ENCODE measurements around the gene ZNF740. TPM values are rescaled to one million over a fixed set of nuclear protein-coding genes. Genes with fewer than 3 reads are reported as not detected.

Gene ZNF740
- total RNA-seq, 1 donor from 2014 or later, result 38.4 TPM

- no peaks in the 10 kb centered on the region for H4K20me1 ChIP-seq (ENCODE audit: low read depth)
- H3K4me1 ChIP-seq, result peaks cover 54% of the 10 kb centered on the region
- H3F3A ChIP-seq (ENCODE audit: low read depth), result peaks cover 30% of the 10 kb centered on the region
- no peak overlapping the region for H3K27ac ChIP-seq
- Mint-ChIP-seq H3K27me3 (ENCODE audit: insufficient read depth, low read depth) (peaks cover 39% of the 10 kb centered on the region), H3K4me3 (peak overlapping the region; percentile 75), H3K27ac (peak overlapping the region; percentile 77), H3K4me1 (peaks cover 55% of the 10 kb centered on the region), H3K9me3 (no peaks in the 10 kb centered on the region), H3K36me3 (no peaks in the 10 kb centered on the region)
- H3K4me2 ChIP-seq, result peak overlapping the region; percentile 85
- peak overlapping the region; percentile 28 for H3K4me3 ChIP-seq
- H3K9ac ChIP-seq, result no peak overlapping the region
- H3K27me3 ChIP-seq, result no peaks in the 10 kb centered on the region
- H3K36me3 ChIP-seq, result no peaks in the 10 kb centered on the region
- no peaks in the 10 kb centered on the region for H3K79me2 ChIP-seq (ENCODE audit: low read depth)
- H3K9me3 ChIP-seq (ENCODE audit: low read depth), result no peaks in the 10 kb centered on the region
- no peak for DNase-seq (ENCODE audit: low spot score)
- H2AFZ ChIP-seq (replicated peaks), result peak overlapping the region; percentile 56
- TF ChIP-seq CTCF (IDR thresholded peaks at IDR 0.05), result peak; percentile 10
- TF ChIP-seq EZH2 (IDR thresholded peaks at IDR 0.05), result no peak
Observed at GRCh38 chr12:53233671-53234121, 53.2 kb downstream of the ZNF740 start.

GRCh38 chr12:53234271-53234914 is 53.9 kb downstream of the ZNF740 start:
- Histone ChIP-seq H3K79me2 (ENCODE audit: low read depth) (no peaks in the 10 kb centered on the region), H3K9me3 (ENCODE audit: low read depth) (no peaks in the 10 kb centered on the region), H3K4me2 (peak overlapping the region; percentile 85), H2AFZ (replicated peaks) (peak overlapping the region; percentile 56), H3K27me3 (no peaks in the 10 kb centered on the region), H3K4me1 (peaks cover 54% of the 10 kb centered on the region), H3F3A (ENCODE audit: low read depth) (peaks cover 30% of the 10 kb centered on the region), H3K27ac (no peak overlapping the region), H3K9ac (no peak overlapping the region), H3K36me3 (no peaks in the 10 kb centered on the region), H3K4me3 (peak overlapping the region; percentile 28), H4K20me1 (ENCODE audit: low read depth) (no peaks in the 10 kb centered on the region)
- TF ChIP-seq CTCF (IDR thresholded peaks at IDR 0.05) (no peak), EZH2phosphoT487 (IDR thresholded peaks at IDR 0.05) (no peak), EZH2 (IDR thresholded peaks at IDR 0.05) (no peak)
- peak; percentile 86 for DNase-seq (ENCODE audit: low spot score)
- Mint-ChIP-seq H3K27me3 (ENCODE audit: insufficient read depth, low read depth) (peaks cover 37% of the 10 kb centered on the region), H3K27ac (no peak overlapping the region), H3K36me3 (no peaks in the 10 kb centered on the region), H3K9me3 (no peaks in the 10 kb centered on the region), H3K4me3 (peak overlapping the region; percentile 75), H3K4me1 (peaks cover 55% of the 10 kb centered on the region)

- DNase-seq (ENCODE audit: low spot score), result no peak
- no peaks in the 10 kb centered on the region for H3K79me2 ChIP-seq (ENCODE audit: low read depth)
- H3K9me3 Mint-ChIP-seq, result no peaks in the 10 kb centered on the region
- H3F3A ChIP-seq (ENCODE audit: low read depth), result peaks cover 35% of the 10 kb centered on the region
- H3K4me2 ChIP-seq, result peak overlapping the region; percentile 85
- H3K36me3 Mint-ChIP-seq, result no peaks in the 10 kb centered on the region
- H4K20me1 ChIP-seq (ENCODE audit: low read depth), result no peaks in the 10 kb centered on the region
- H3K4me3 ChIP-seq, result no peak overlapping the region
- peak overlapping the region; percentile 65 for H3K27ac Mint-ChIP-seq
- H3K9ac ChIP-seq, result no peak overlapping the region
- H3K27me3 ChIP-seq, result no peaks in the 10 kb centered on the region
- no peaks in the 10 kb centered on the region for H3K36me3 ChIP-seq
- peaks cover 51% of the 10 kb centered on the region for H3K4me1 Mint-ChIP-seq
- H2AFZ ChIP-seq (replicated peaks), result no peak overlapping the region
- no peak overlapping the region for H3K4me3 Mint-ChIP-seq
- TF ChIP-seq CTCF (IDR thresholded peaks at IDR 0.05) (no peak), EZH2 (IDR thresholded peaks at IDR 0.05) (no peak), EZH2phosphoT487 (IDR thresholded peaks at IDR 0.05) (no peak)
- H3K4me1 ChIP-seq, result peaks cover 49% of the 10 kb centered on the region
- H3K9me3 ChIP-seq (ENCODE audit: low read depth), result no peaks in the 10 kb centered on the region
- no peak overlapping the region for H3K27ac ChIP-seq
- peaks cover 29% of the 10 kb centered on the region for H3K27me3 Mint-ChIP-seq (ENCODE audit: insufficient read depth, low read depth)
Observed at GRCh38 chr12:53235164-53235563, 54.6 kb downstream of the ZNF740 start.
